Esophagus squamous epithelium (tissue), 5 donors: Measurements from ENCODE around the gene ZFP36L2. TPM values are rescaled to one million over a fixed set of nuclear protein-coding genes. Genes with fewer than 3 reads are reported as not detected.

Experiments used
- DNase-seq: peaks from one replicate; lab custom pipeline; 2025; lab: John Stamatoyannopoulos, UW
- H3K27ac ChIP-seq, 4 donors: fragments of 200-600 bp; sonication (generic); one replicate each; pipeline ENCODE4 v1.5.1; 2016 to 2019; ENCODE audit warnings: mild to moderate bottlenecking in 1 of 4
- H3K27me3 ChIP-seq, 4 donors: fragments of 200-600 bp; sonication (generic); 1 replicate in 3 of 4; 2 replicates in 1 of 4; pipeline versions ENCODE4 v1.5.1 to v1.6.0; 2017 to 2021; ENCODE audit warnings: antibody characterized with exemption in 1 of 4
- H3K36me3 ChIP-seq, 3 donors: fragments of 200-600 bp; sonication (generic); one replicate each; pipeline ENCODE4 v1.5.1; 2016 to 2019
- H3K4me1 ChIP-seq, 3 donors: fragments of 200-600 bp; sonication (generic); one replicate each; pipeline ENCODE4 v1.5.1; 2017 to 2019
- H3K4me3 ChIP-seq, 4 donors: fragments of 200-600 bp; sonication (generic); 1 replicate in 3 of 4; 2 replicates in 1 of 4; pipeline ENCODE4 v1.5.1; 2016 to 2019; ENCODE audit warnings: mild to moderate bottlenecking in 2 of 4, moderate library complexity in 1 of 4
- H3K9me3 ChIP-seq, 3 donors: fragments of 200-600 bp; sonication (generic); one replicate each; pipeline ENCODE4 v1.5.1; 2016 to 2019
- POLR2A ChIP-seq, 4 donors: fragments of 450-650 bp; IDR thresholded peaks; one replicate each; pipeline ENCODE4 v1.6.1; 2017; ENCODE audit warnings: antibody characterized with exemption in 4 of 4, mild to moderate bottlenecking in 4 of 4, moderate library complexity in 3 of 4
- WGBS, 2 donors: methylation state at CpG; one replicate each; pipeline ENCODE4 v1.1.5; 2018; 5-methylcytosine and 5-hydroxymethylcytosine counted together
- intact Hi-C: fragments of 100-400 bp; cut with DNase I; formaldehyde crosslinking; loops from one replicate; pipeline ENCODE4 v1.15.0; 2022
- total RNA-seq, 4 donors: library from RNA; depleted of rRNA; stranded (reverse); fragments of >200 nt; gene quantifications; one replicate each; pipeline ENCODE4 v1.1.0, GENCODE V29; 2016
- TF ChIP-seq, protein P1 (sequence below), 6 experiments: fragments of 450-650 bp in 4 of 6; fragments of 200-600 bp in 2 of 6; sonication (generic) in 2 of 6; IDR thresholded peaks; one replicate each; pipeline ENCODE4 v1.5.1; 2016 to 2019; ENCODE audit warnings: antibody characterized with exemption in 6 of 6, mild to moderate bottlenecking in 4 of 6, moderate library complexity in 4 of 6
- donor health status: DM: yes; HTN: yes; CAD: no.

Gene ZFP36L2
- total RNA-seq, 4 donors from 2014 or later: 26.6 to 87.7 (median 41.8) TPM

DNA sequence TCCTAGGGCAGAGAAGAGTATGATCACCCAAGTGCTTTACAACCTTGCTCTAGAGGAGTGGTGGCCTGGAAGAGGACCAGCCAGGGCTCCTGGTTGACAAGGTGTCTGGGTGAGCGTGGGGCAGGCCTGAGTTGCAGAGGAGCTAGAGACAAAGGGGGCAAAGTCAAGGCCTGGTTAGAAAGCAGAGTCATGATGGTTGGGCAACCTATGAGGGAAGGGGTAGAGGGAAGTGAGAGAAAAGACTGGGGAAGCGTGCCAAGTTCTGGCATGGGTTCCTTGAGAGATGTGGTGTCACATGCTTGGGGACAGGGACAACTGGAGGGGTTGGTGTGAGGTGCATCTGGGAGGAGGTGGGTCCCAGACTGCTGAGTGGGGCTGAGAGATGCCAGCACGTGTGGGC is 13.5 kb downstream of the ZFP36L2 start:
- no peaks in the 10 kb centered on the region for H3K36me3 ChIP-seq
- peaks cover 19 to 45% (median 23%) of the 10 kb centered on the region in 3 donors for H3K4me1 ChIP-seq
- no peak for DNase-seq
- H3K27me3 ChIP-seq: no peaks in the 10 kb centered on the region
- 77 to 83% methylated on average over 3 of the region's 3 CpGs for WGBS, 2 donors
- H3K27ac ChIP-seq: peak overlapping the region in 3 of 4 donors; percentile 26 to 78 (median 47)
- intact Hi-C loops: loop anchor here (10.0 kb wide), 1 partner anchor 48 kb away; no protein-coding TSS in a partner anchor
- no peaks in the 10 kb centered on the region for H3K9me3 ChIP-seq
- no peak overlapping the region for H3K4me3 ChIP-seq
- TF ChIP-seq POLR2A (IDR thresholded peaks at IDR 0.05): no peak
- TF ChIP-seq, protein P1, sequence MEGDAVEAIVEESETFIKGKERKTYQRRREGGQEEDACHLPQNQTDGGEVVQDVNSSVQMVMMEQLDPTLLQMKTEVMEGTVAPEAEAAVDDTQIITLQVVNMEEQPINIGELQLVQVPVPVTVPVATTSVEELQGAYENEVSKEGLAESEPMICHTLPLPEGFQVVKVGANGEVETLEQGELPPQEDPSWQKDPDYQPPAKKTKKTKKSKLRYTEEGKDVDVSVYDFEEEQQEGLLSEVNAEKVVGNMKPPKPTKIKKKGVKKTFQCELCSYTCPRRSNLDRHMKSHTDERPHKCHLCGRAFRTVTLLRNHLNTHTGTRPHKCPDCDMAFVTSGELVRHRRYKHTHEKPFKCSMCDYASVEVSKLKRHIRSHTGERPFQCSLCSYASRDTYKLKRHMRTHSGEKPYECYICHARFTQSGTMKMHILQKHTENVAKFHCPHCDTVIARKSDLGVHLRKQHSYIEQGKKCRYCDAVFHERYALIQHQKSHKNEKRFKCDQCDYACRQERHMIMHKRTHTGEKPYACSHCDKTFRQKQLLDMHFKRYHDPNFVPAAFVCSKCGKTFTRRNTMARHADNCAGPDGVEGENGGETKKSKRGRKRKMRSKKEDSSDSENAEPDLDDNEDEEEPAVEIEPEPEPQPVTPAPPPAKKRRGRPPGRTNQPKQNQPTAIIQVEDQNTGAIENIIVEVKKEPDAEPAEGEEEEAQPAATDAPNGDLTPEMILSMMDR (IDR thresholded peaks at IDR 0.05): no peak

DNA sequence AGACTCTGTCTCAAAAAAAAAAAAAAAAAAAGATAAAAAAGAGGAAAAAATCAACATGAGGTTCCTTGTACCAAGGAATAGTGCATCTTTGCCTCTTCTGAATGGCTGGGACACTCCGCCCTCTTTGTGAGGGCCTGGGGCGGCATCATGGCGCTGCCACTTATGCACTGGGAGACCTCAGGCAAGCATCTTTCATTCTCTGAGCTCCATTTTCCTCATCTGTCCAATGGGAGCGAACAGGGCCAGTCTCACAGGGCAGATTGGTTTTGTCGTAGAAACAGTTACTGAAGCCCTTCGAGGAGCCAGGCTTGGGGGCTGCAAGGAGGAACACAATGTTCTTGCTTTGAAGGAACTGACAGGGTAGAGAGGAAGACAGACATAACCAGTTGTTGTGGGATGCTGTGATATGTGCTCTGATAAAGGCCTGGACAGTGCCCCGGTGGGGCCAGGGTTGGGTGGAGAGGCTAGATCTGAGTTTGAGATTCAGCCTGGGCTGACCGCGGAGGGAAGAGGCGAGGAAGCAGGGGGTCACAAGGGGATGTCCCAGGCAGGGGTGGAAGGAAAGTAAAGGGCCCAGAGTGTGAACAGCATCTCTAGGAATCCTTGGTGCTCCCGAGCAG is 14.1 kb downstream of the ZFP36L2 start:
- H3K27me3 ChIP-seq: no peaks in the 10 kb centered on the region
- intact Hi-C loops: loop anchor here (10.0 kb wide), 1 partner anchor 48 kb away; no protein-coding TSS in a partner anchor
- H3K27ac ChIP-seq: peak overlapping the region in 2 of 4 donors; percentile 47 to 78
- H3K36me3 ChIP-seq: no peaks in the 10 kb centered on the region
- no peak for DNase-seq
- no peaks in the 10 kb centered on the region for H3K9me3 ChIP-seq
- 85 to 92% methylated on average over 10 to 11 of the region's 11 CpGs for WGBS, 2 donors
- H3K4me3 ChIP-seq: no peak overlapping the region
- TF ChIP-seq POLR2A (IDR thresholded peaks at IDR 0.05): no peak
- TF ChIP-seq, protein P1 (IDR thresholded peaks at IDR 0.05): no peak
- peaks cover 13 to 39% (median 17%) of the 10 kb centered on the region in 3 donors for H3K4me1 ChIP-seq

DNA sequence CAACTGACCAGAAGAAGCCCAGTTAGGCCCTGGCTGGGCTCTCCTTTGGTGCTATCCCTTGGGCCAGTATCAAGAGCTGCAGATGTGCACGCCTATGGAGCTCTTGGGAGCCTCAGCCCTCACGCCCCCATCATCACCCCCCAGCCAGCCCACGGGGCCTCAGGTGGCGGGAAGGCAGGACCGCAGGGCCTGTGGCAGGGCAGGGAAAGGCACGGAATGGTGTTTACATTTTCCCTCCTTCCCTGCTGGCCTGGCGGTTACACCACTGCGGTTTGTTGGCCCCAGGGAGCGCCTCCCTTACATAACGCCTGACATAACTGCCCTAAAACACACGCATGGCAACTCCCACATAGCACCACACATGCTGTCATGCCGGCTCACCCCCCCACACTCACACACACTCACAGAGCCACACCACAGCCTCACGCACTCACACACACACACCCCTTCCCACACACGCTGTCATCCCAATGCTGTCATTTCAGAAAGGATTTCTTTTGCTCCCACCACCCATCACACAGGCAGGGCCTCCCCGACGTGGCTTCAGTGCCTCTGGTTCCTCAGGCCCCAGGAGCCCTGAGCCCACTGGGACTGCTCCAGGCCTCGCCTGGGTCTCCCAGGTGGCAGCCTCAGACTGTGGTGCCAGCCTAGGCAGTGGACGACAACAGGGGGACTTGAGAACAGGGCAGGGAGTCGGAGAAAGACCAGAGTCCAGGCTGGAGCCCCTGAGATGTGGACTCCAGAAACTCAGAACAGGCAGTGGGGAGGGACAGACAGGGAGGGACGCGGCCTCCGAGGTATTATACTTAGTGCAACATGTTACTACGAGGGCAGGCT is 15.7 kb downstream of the ZFP36L2 start:
- H3K27ac ChIP-seq: peak overlapping the region; percentile 46 to 78 (median 75)
- WGBS, 2 donors: 52 to 65% methylated on average over 8 to 16 of the region's 23 CpGs

DNA sequence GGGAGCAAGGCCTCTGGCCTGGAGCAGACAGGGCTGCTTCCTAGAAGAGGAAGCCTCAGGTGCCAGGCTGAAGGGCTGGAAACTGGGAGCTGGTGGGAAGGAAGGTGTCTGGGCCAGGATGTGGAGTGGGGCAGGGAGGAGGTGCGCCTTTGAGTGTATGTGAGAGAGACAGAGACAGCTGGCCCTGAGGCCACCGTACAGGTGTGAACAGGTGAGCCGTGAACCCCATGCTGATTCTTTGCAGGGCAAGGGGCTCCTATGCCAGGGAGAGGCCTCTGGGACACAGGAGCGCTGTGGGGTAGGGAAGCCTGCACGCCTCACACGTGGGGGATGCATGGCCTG is 16.3 kb downstream of the ZFP36L2 start:
- DNase-seq: no peak

More for the DNA sequence above, 15.7 kb downstream of the ZFP36L2 start:
- intact Hi-C loops: loop anchor here (10.0 kb wide), 1 partner anchor 46 kb away; no protein-coding TSS in a partner anchor
- no peaks in the 10 kb centered on the region for H3K36me3 ChIP-seq
- DNase-seq: peak; percentile 15
- H3K9me3 ChIP-seq: no peaks in the 10 kb centered on the region
- H3K27me3 ChIP-seq: no peaks in the 10 kb centered on the region
- H3K4me1 ChIP-seq: peaks cover 12 to 30% (median 16%) of the 10 kb centered on the region in 3 donors
- TF ChIP-seq, protein P1 (IDR thresholded peaks at IDR 0.05): no peak
- TF ChIP-seq POLR2A (IDR thresholded peaks at IDR 0.05): no peak
- no peak overlapping the region for H3K4me3 ChIP-seq

More for the DNA sequence above, 16.3 kb downstream of the ZFP36L2 start:
- 75% methylated on average over 5 of the region's 6 CpGs; no CpG with 5 or more reads in 1 of the 2 donors for WGBS, 2 donors
- H3K36me3 ChIP-seq: no peaks in the 10 kb centered on the region
- H3K4me1 ChIP-seq: peaks cover 12 to 30% (median 16%) of the 10 kb centered on the region in 3 donors
- H3K9me3 ChIP-seq: no peaks in the 10 kb centered on the region
- H3K27ac ChIP-seq: peak overlapping the region; percentile 46 to 78 (median 75)
- intact Hi-C loops: loop anchor here (10.0 kb wide), 1 partner anchor 45 kb away; no protein-coding TSS in a partner anchor
- H3K27me3 ChIP-seq: no peaks in the 10 kb centered on the region
- TF ChIP-seq POLR2A (IDR thresholded peaks at IDR 0.05): no peak
- TF ChIP-seq, protein P1 (IDR thresholded peaks at IDR 0.05): no peak
- H3K4me3 ChIP-seq: no peak overlapping the region
